ENCODE measurements around the gene KIF26B. TPM values are rescaled to one million over a fixed set of nuclear protein-coding genes. Genes with fewer than 3 reads are reported as not detected.

Gene KIF26B
- total RNA-seq, 2 donors from 2014 or later: not detected

- Mint-ChIP-seq H3K9me3 (no peaks in the 10 kb centered on the region), H3K36me3 (no peaks in the 10 kb centered on the region), H3K27me3 (peaks cover 4 to 23% of the 10 kb centered on the region in 2 donors), H3K4me3 (no peak overlapping the region), H3K4me1 (ENCODE audit: low read depth in 2 of 2) (peaks cover 10 to 20% of the 10 kb centered on the region in 2 donors), H3K27ac (no peak overlapping the region)
- DNase-seq (ENCODE audit: low spot score) (no peak), ATAC-seq (no peak)
Observed at GRCh38 chr1:245375789-245376460, 221.1 kb downstream of the KIF26B start.

GRCh38 chr1:245377854-245378253, 223.1 kb downstream of the KIF26B start:
- Mint-ChIP-seq H3K27me3 (peaks cover 2 to 21% of the 10 kb centered on the region in 2 donors), H3K9me3 (no peaks in the 10 kb centered on the region), H3K27ac (peak overlapping the region in 1 of 2 donors; percentile 74), H3K36me3 (no peaks in the 10 kb centered on the region), H3K4me1 (ENCODE audit: low read depth in 2 of 2) (peaks cover 10 to 20% of the 10 kb centered on the region in 2 donors), H3K4me3 (no peak overlapping the region)
- DNase-seq (ENCODE audit: low spot score) (no peak), ATAC-seq (no peak)

GRCh38 chr1:245378311-245378722, 223.5 kb downstream of the KIF26B start:
- Mint-ChIP-seq H3K4me3 (no peak overlapping the region), H3K27me3 (peaks cover 2 to 16% of the 10 kb centered on the region in 2 donors), H3K36me3 (no peaks in the 10 kb centered on the region), H3K9me3 (no peaks in the 10 kb centered on the region), H3K4me1 (ENCODE audit: low read depth in 2 of 2) (peaks cover 10 to 20% of the 10 kb centered on the region in 2 donors), H3K27ac (peak overlapping the region in 1 of 2 donors; percentile 74)
- peak; percentile 67 to 70 for ATAC-seq
- no peak for DNase-seq (ENCODE audit: low spot score)

GRCh38 chr1:245378745-245379144, 224.0 kb downstream of the KIF26B start:
- Mint-ChIP-seq H3K36me3 (no peaks in the 10 kb centered on the region), H3K27me3 (peaks cover 2 to 15% of the 10 kb centered on the region in 2 donors), H3K27ac (no peak overlapping the region), H3K4me1 (ENCODE audit: low read depth in 2 of 2) (peaks cover 10 to 20% of the 10 kb centered on the region in 2 donors), H3K9me3 (no peaks in the 10 kb centered on the region), H3K4me3 (no peak overlapping the region)
- DNase-seq (ENCODE audit: low spot score): no peak
- no peak for ATAC-seq

GRCh38 chr1:245380790-245381535, 226.2 kb downstream of the KIF26B start:
- peaks cover 5 to 14% of the 10 kb centered on the region in 2 donors for H3K27me3 Mint-ChIP-seq
- H3K4me1 Mint-ChIP-seq (ENCODE audit: low read depth in 2 of 2): peaks cover 10 to 18% of the 10 kb centered on the region in 2 donors
- no peaks in the 10 kb centered on the region for H3K36me3 Mint-ChIP-seq
- H3K9me3 Mint-ChIP-seq: no peaks in the 10 kb centered on the region
- DNase-seq (ENCODE audit: low spot score): no peak
- no peak overlapping the region for H3K4me3 Mint-ChIP-seq
- ATAC-seq: no peak
- no peak overlapping the region for H3K27ac Mint-ChIP-seq

GRCh38 chr1:245382981-245383380, 228.2 kb downstream of the KIF26B start:
- Mint-ChIP-seq H3K4me3 (no peak overlapping the region), H3K27me3 (peaks cover 8 to 10% of the 10 kb centered on the region in 2 donors), H3K9me3 (no peaks in the 10 kb centered on the region), H3K36me3 (no peaks in the 10 kb centered on the region), H3K27ac (no peak overlapping the region), H3K4me1 (ENCODE audit: low read depth in 2 of 2) (peaks cover 1 to 7% of the 10 kb centered on the region in 2 donors)
- DNase-seq (ENCODE audit: low spot score) (no peak), ATAC-seq (no peak)

- no peak overlapping the region for H3K27ac Mint-ChIP-seq
- no peak overlapping the region for H3K4me3 Mint-ChIP-seq
- H3K9me3 Mint-ChIP-seq: no peaks in the 10 kb centered on the region
- no peaks in the 10 kb centered on the region for H3K36me3 Mint-ChIP-seq
- ATAC-seq (no peak), DNase-seq (ENCODE audit: low spot score) (no peak)
- H3K27me3 Mint-ChIP-seq: peaks cover 8 to 10% of the 10 kb centered on the region in 2 donors
- peaks cover 0 to 4% of the 10 kb centered on the region in 2 donors for H3K4me1 Mint-ChIP-seq (ENCODE audit: low read depth in 2 of 2)
Observed at GRCh38 chr1:245383396-245384330, 228.9 kb downstream of the KIF26B start.

- Mint-ChIP-seq H3K36me3 (no peaks in the 10 kb centered on the region), H3K4me3 (no peak overlapping the region), H3K9me3 (no peaks in the 10 kb centered on the region), H3K27ac (no peak overlapping the region), H3K27me3 (peaks cover 8 to 10% of the 10 kb centered on the region in 2 donors), H3K4me1 (ENCODE audit: low read depth in 2 of 2) (no peaks in the 10 kb centered on the region)
- no peak for DNase-seq (ENCODE audit: low spot score)
- ATAC-seq: peak in 1 of 2 donors; percentile 55
Observed at GRCh38 chr1:245386297-245386971, 231.6 kb downstream of the KIF26B start.

GRCh38 chr1:245388687-245389086, 233.9 kb downstream of the KIF26B start:
- H3K4me1 Mint-ChIP-seq (ENCODE audit: low read depth in 2 of 2): peaks cover 0 to 5% of the 10 kb centered on the region in 2 donors
- no peak overlapping the region for H3K27ac Mint-ChIP-seq
- no peaks in the 10 kb centered on the region for H3K9me3 Mint-ChIP-seq
- H3K27me3 Mint-ChIP-seq: peaks cover 8 to 20% of the 10 kb centered on the region in 2 donors
- no peak for ATAC-seq
- DNase-seq (ENCODE audit: low spot score): no peak
- H3K4me3 Mint-ChIP-seq: no peak overlapping the region
- H3K36me3 Mint-ChIP-seq: no peaks in the 10 kb centered on the region

- no peaks in the 10 kb centered on the region for H3K9me3 Mint-ChIP-seq
- no peak for DNase-seq (ENCODE audit: low spot score)
- no peak overlapping the region for H3K27ac Mint-ChIP-seq
- no peak for ATAC-seq
- H3K27me3 Mint-ChIP-seq: peaks cover 8 to 20% of the 10 kb centered on the region in 2 donors
- H3K4me1 Mint-ChIP-seq (ENCODE audit: low read depth in 2 of 2): peaks cover 0 to 5% of the 10 kb centered on the region in 2 donors
- H3K4me3 Mint-ChIP-seq: no peak overlapping the region
- no peaks in the 10 kb centered on the region for H3K36me3 Mint-ChIP-seq
Observed at GRCh38 chr1:245389873-245390272, 235.1 kb downstream of the KIF26B start.

- H3K4me3 Mint-ChIP-seq: no peak overlapping the region
- peaks cover 2 to 11% of the 10 kb centered on the region in 2 donors for H3K27me3 Mint-ChIP-seq
- peaks cover 0 to 5% of the 10 kb centered on the region in 2 donors for H3K4me1 Mint-ChIP-seq (ENCODE audit: low read depth in 2 of 2)
- no peak for ATAC-seq
- DNase-seq (ENCODE audit: low spot score): no peak
- no peaks in the 10 kb centered on the region for H3K9me3 Mint-ChIP-seq
- H3K27ac Mint-ChIP-seq: no peak overlapping the region
- no peaks in the 10 kb centered on the region for H3K36me3 Mint-ChIP-seq
Observed at GRCh38 chr1:245390975-245391374, 236.2 kb downstream of the KIF26B start.

- Mint-ChIP-seq H3K4me3 (no peak overlapping the region), H3K27ac (no peak overlapping the region), H3K36me3 (no peaks in the 10 kb centered on the region), H3K9me3 (no peaks in the 10 kb centered on the region), H3K4me1 (ENCODE audit: low read depth in 2 of 2) (peaks cover 0 to 5% of the 10 kb centered on the region in 2 donors), H3K27me3 (peaks cover 4 to 11% of the 10 kb centered on the region in 2 donors)
- DNase-seq (ENCODE audit: low spot score) (no peak), ATAC-seq (no peak)
Observed at GRCh38 chr1:245393694-245394093, 238.9 kb downstream of the KIF26B start.

GRCh38 chr1:245395680-245396079, 240.9 kb downstream of the KIF26B start:
- peaks cover 0 to 5% of the 10 kb centered on the region in 2 donors for H3K4me1 Mint-ChIP-seq (ENCODE audit: low read depth in 2 of 2)
- DNase-seq (ENCODE audit: low spot score) (no peak), ATAC-seq (no peak)
- H3K36me3 Mint-ChIP-seq: no peaks in the 10 kb centered on the region
- no peak overlapping the region for H3K4me3 Mint-ChIP-seq
- H3K9me3 Mint-ChIP-seq: no peaks in the 10 kb centered on the region
- H3K27ac Mint-ChIP-seq: no peak overlapping the region
- H3K27me3 Mint-ChIP-seq: peaks cover 4 to 11% of the 10 kb centered on the region in 2 donors
